Breast epithelium (tissue), 4 donors: ENCODE measurements around the gene ELK1. TPM values are rescaled to one million over a fixed set of nuclear protein-coding genes. Genes with fewer than 3 reads are reported as not detected.
"Not testable (repeated sequence)": the region's sequence is repeated elsewhere in the genome, so short reads cannot be mapped to it uniquely, and the experiment has no call there.

Experiments used
- DNase-seq, 2 donors: peaks; one replicate each; pipeline ENCODE4 v3.0.0-alpha.2; 2019; ENCODE audit warnings: low spot score in 2 of 2
- H3K27ac ChIP-seq, 2 donors: fragments of 200-600 bp; sonication (generic) in 1 of 2; one replicate each; pipeline ENCODE4 v1.5.1; 2016 to 2019; ENCODE audit warnings: mild to moderate bottlenecking in 1 of 2
- H3K27me3 ChIP-seq, 2 donors: fragments of 200-600 bp; sonication (generic) in 1 of 2; one replicate each; pipeline versions ENCODE4 v1.5.1 to v1.6.0; 2017 to 2019; ENCODE audit warnings: control low read depth in 1 of 2, mild to moderate bottlenecking in 1 of 2
- H3K36me3 ChIP-seq: fragments of 200-600 bp; one replicate; pipeline ENCODE4 v1.5.1; 2019
- H3K4me1 ChIP-seq, 2 donors: fragments of 200-600 bp; sonication (generic); one replicate each; pipeline ENCODE4 v1.5.1; 2016 to 2019; ENCODE audit warnings: control low read depth in 1 of 2
- H3K4me3 ChIP-seq, 3 donors: fragments of 200-600 bp; sonication (generic); 1 replicate in 2 of 3; 2 replicates in 1 of 3; pipeline ENCODE4 v1.5.1; 2016 to 2019; ENCODE audit warnings: mild to moderate bottlenecking in 3 of 3, moderate library complexity in 2 of 3
- H3K9me3 ChIP-seq, 2 donors: fragments of 200-600 bp; sonication (generic) in 1 of 2; one replicate each; pipeline ENCODE4 v1.5.1; 2016 to 2019; ENCODE audit warnings: control low read depth in 1 of 2
- CTCF ChIP-seq, 3 donors: fragments of 450-650 bp; IDR thresholded peaks; one replicate each; pipeline ENCODE4 v1.5.1; 2016 to 2017; ENCODE audit warnings: antibody characterized with exemption in 3 of 3, mild to moderate bottlenecking in 3 of 3, moderate library complexity in 3 of 3
- POLR2A ChIP-seq: fragments of 450-650 bp; IDR thresholded peaks from one replicate; pipeline ENCODE4 v1.6.1; 2016; ENCODE audit warnings: antibody characterized with exemption, mild to moderate bottlenecking, moderate library complexity
- POLR2AphosphoS5 ChIP-seq, 3 donors: sonication (generic); formaldehyde crosslinking; IDR thresholded peaks; one replicate each; pipeline ENCODE4 v1.6.1; 2017; ENCODE audit warnings: antibody characterized with exemption in 3 of 3
- intact Hi-C: fragments of 100-400 bp; cut with DNase I; formaldehyde crosslinking; loops from one replicate; pipeline ENCODE4 v1.15.1; 2023; ENCODE audit warnings: low total_unique reads
- total RNA-seq, 3 donors: library from RNA; depleted of rRNA; stranded (reverse); fragments of >200 nt; gene quantifications; one replicate each; pipeline ENCODE4 v1.1.0, GENCODE V29; 2016

Gene ELK1
- total RNA-seq, 3 donors from 2014 or later = 18.0 to 22.0 (median 21.0) TPM

GRCh38 chrX:47683829-47684205 is 33.5 kb upstream of the ELK1 start:
- Histone ChIP-seq H3K27ac (no peak overlapping the region), H3K9me3 (no peaks in the 10 kb centered on the region), H3K4me1 (no peaks in the 10 kb centered on the region), H3K27me3 (peaks cover 0 to 31% of the 10 kb centered on the region in 2 donors), H3K4me3 (no peak overlapping the region), H3K36me3 (no peaks in the 10 kb centered on the region)
- DNase-seq = no peak
- TF ChIP-seq CTCF (IDR thresholded peaks at IDR 0.05) = no peak
- TF ChIP-seq POLR2AphosphoS5 (IDR thresholded peaks at IDR 0.05) = no peak
- no peak for TF ChIP-seq POLR2A
- intact Hi-C loops = no loop called here

DNA sequence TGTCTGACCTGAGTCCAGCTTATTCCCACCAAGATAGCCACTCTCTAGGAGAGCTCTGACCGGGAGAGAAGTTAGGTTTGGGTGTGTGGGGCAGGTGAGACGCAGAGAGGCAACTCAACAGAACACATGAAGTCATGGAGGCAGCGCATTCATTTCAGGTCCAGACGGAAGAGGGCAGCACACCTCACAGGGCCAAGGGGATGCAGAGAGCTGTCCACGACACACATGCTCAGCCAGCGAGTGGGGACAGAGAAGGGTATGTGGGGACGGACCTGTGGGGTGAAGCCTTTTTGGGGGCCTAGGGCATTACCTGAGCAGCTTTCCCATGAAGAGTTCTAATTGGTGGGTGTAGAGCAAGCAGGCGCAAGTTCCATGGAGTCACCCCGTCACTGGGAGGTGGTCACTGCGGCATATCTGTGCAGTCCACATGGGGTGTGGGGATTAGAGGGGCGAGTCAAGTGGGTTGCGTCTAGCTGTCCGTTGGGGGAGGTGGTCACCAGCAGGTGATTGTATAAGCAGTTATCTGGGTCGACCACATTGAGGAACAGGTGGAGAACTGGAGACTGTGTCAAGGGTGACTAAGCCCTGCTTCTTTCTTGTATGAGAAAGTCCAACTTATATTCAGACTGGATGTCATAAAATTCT is 32.9 kb upstream of the ELK1 start:
- intact Hi-C loops = no loop called here
- no peaks in the 10 kb centered on the region for H3K4me1 ChIP-seq
- no peak for DNase-seq
- H3K4me3 ChIP-seq = no peak overlapping the region
- H3K27ac ChIP-seq = no peak overlapping the region
- H3K27me3 ChIP-seq = peaks cover 0 to 29% of the 10 kb centered on the region in 2 donors
- no peaks in the 10 kb centered on the region for H3K36me3 ChIP-seq
- no peaks in the 10 kb centered on the region for H3K9me3 ChIP-seq
- TF ChIP-seq POLR2A (no peak), POLR2AphosphoS5 (IDR thresholded peaks at IDR 0.05) (no peak), CTCF (IDR thresholded peaks at IDR 0.05) (no peak)

GRCh38 chrX:47675959-47676859 is 25.8 kb upstream of the ELK1 start:
- H3K4me3 ChIP-seq, intact Hi-C loops, H3K27ac ChIP-seq, H3K9me3 ChIP-seq, DNase-seq, H3K36me3 ChIP-seq, H3K4me1 ChIP-seq: not testable (repeated sequence)
- H3K27me3 ChIP-seq = peaks cover 0 to 18% of the 10 kb centered on the region in 2 donors

- H3K36me3 ChIP-seq = no peaks in the 10 kb centered on the region
- TF ChIP-seq POLR2AphosphoS5 (IDR thresholded peaks at IDR 0.05) (no peak), CTCF (IDR thresholded peaks at IDR 0.05) (no peak), POLR2A (no peak)
- no peak overlapping the region for H3K4me3 ChIP-seq
- no peak overlapping the region for H3K27ac ChIP-seq
- peaks cover 0 to 18% of the 10 kb centered on the region in 2 donors for H3K27me3 ChIP-seq
- no peaks in the 10 kb centered on the region for H3K4me1 ChIP-seq
- no peak for DNase-seq
- intact Hi-C loops = no loop called here
- no peaks in the 10 kb centered on the region for H3K9me3 ChIP-seq
Observed at GRCh38 chrX:47674776-47675175, 24.4 kb upstream of the ELK1 start.

GRCh38 chrX:47665797-47666196 is 15.4 kb upstream of the ELK1 start:
- H3K27ac ChIP-seq, H3K27me3 ChIP-seq, H3K4me1 ChIP-seq, H3K9me3 ChIP-seq, H3K4me3 ChIP-seq, DNase-seq, H3K36me3 ChIP-seq, intact Hi-C loops: not testable (repeated sequence)

DNA sequence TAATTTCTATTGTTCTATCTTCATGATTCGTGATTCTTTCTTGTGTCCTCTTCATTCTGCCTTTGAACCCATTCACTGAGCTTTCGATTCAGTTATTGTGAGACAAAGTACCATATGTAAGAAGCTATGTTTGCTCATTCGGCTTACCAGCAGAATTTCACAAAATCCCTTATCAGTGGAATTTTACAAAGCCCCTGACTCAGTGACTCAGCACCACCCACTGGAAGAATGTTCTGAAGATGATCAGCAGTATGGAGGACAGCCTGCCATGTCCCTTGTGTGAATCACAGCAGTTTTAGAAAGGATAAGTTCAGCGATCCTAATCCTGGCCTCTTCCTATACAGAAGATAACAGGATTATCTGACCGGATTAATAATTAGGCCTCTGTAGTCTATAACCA is 14.4 kb upstream of the ELK1 start:
- Histone ChIP-seq H3K9me3 (no peaks in the 10 kb centered on the region), H3K27me3 (peaks cover 0 to 3% of the 10 kb centered on the region in 2 donors), H3K36me3 (no peaks in the 10 kb centered on the region), H3K4me1 (no peaks in the 10 kb centered on the region), H3K4me3 (no peak overlapping the region), H3K27ac (no peak overlapping the region)
- TF ChIP-seq POLR2A (no peak), POLR2AphosphoS5 (IDR thresholded peaks at IDR 0.05) (no peak), CTCF (IDR thresholded peaks at IDR 0.05) (no peak)
- no peak for DNase-seq
- intact Hi-C loops = no loop called here
